ENCODE data around the gene ATP6V0E1. TPM values are rescaled to one million over a fixed set of nuclear protein-coding genes. Genes with fewer than 3 reads are reported as not detected.
"Not testable (repeated sequence)": the region's sequence is repeated elsewhere in the genome, so short reads cannot be mapped to it uniquely, and the experiment has no call there.

The ATP6V0E1 gene
- total RNA-seq, 1 donor from 2014 or later: 147 TPM

GRCh38 chr5:173042763-173043107 is 59.2 kb downstream of the ATP6V0E1 start:
- H3K27ac Mint-ChIP-seq (ENCODE audit: unreplicated experiment): no peak overlapping the region
- peaks cover 3% of the 10 kb centered on the region for H3K4me1 Mint-ChIP-seq (ENCODE audit: unreplicated experiment)
- no peaks in the 10 kb centered on the region for H3K9me3 Mint-ChIP-seq (ENCODE audit: unreplicated experiment)
- peaks cover 7% of the 10 kb centered on the region for H3K36me3 Mint-ChIP-seq (ENCODE audit: low read depth, unreplicated experiment)
- H3K27me3 Mint-ChIP-seq (ENCODE audit: unreplicated experiment): peaks cover 5% of the 10 kb centered on the region
- H3K4me3 Mint-ChIP-seq (ENCODE audit: unreplicated experiment): no peak overlapping the region
- DNase-seq (ENCODE audit: low spot score): no peak
- TF ChIP-seq CTCF (IDR thresholded peaks at IDR 0.05; ENCODE audit: unreplicated experiment): no peak

DNA sequence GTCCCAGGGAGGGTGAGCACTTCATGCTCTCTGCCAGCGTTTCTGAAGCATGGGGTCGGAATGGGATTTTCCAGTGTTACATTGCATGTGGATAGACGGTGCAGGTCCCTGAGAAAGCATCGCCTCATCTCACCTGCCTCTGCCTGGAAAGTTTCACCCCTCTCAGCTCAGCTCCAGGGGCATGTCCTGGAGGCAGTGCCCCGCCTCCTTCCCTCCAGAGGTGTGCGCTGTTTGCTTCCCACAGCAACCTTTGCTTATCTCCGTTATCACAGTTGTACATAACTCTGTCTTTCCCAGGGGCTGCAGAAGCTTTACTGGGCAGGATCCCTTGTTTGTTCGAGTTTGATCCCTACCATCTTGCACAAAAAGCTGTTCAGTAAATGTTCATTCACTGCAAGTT is 61.9 kb downstream of the ATP6V0E1 start:
- peaks cover 5% of the 10 kb centered on the region for H3K27me3 Mint-ChIP-seq (ENCODE audit: unreplicated experiment)
- H3K4me3 Mint-ChIP-seq (ENCODE audit: unreplicated experiment): no peak overlapping the region
- no peak for DNase-seq (ENCODE audit: low spot score)
- peaks cover 2% of the 10 kb centered on the region for H3K36me3 Mint-ChIP-seq (ENCODE audit: low read depth, unreplicated experiment)
- peaks cover 3% of the 10 kb centered on the region for H3K4me1 Mint-ChIP-seq (ENCODE audit: unreplicated experiment)
- TF ChIP-seq CTCF (IDR thresholded peaks at IDR 0.05; ENCODE audit: unreplicated experiment): no peak
- no peak overlapping the region for H3K27ac Mint-ChIP-seq (ENCODE audit: unreplicated experiment)
- no peaks in the 10 kb centered on the region for H3K9me3 Mint-ChIP-seq (ENCODE audit: unreplicated experiment)

DNA sequence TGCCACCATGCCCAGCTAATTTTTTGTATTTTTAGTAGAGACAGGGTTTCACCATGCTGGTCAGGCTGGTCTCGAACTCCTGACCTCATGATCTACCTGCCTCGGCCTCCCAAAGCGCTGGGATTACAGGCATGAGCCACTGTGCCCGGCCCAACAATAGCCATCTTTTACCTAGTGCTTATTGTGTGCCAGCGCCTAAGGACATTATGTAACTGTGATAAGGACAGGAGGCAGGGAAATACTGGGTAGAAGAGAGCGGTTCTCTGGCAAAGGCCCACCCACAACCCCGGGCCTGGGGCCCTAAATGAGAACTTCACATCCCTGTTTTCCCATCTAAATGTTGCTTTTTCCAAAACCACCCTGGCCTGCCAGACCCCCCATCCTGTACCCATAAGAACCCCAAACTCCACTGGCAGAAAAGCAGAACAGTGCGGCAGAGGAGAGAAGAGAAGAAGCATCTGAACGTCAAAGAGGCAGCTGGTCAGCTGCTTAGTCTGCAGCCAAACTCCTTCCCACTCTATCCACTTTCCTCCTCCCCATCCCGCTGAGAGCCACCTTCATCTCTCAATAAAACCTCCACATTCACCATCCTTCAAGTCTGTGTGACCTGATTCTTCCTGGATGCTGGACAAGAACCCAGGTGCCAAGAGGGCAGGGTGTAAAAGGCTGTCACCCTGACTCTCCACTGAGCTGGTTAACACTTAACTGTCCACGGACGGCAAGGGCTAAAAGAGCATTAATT is 63.7 kb downstream of the ATP6V0E1 start:
- H3K27ac Mint-ChIP-seq (ENCODE audit: unreplicated experiment): not testable (repeated sequence)

DNA sequence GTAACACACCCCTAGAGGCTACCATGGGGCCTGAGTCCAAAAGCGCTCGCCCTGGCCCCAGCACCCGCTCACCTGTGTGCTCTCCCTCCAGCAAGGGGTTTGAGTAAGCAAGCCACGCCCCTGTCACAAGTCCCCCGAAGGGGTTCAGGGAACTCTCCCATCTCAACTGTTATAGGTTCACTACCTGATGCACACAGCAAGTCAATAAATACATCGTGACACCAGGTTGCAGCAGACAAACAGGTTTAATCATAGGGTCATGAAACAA is 64.2 kb downstream of the ATP6V0E1 start:
- no peaks in the 10 kb centered on the region for H3K36me3 Mint-ChIP-seq (ENCODE audit: low read depth, unreplicated experiment)
- H3K4me1 Mint-ChIP-seq (ENCODE audit: unreplicated experiment): peaks cover 3% of the 10 kb centered on the region
- DNase-seq (ENCODE audit: low spot score): no peak
- TF ChIP-seq CTCF (IDR thresholded peaks at IDR 0.05; ENCODE audit: unreplicated experiment): no peak
- H3K9me3 Mint-ChIP-seq (ENCODE audit: unreplicated experiment): no peaks in the 10 kb centered on the region
- peaks cover 4% of the 10 kb centered on the region for H3K27me3 Mint-ChIP-seq (ENCODE audit: unreplicated experiment)
- H3K4me3 Mint-ChIP-seq (ENCODE audit: unreplicated experiment): no peak overlapping the region
- H3K27ac Mint-ChIP-seq (ENCODE audit: unreplicated experiment): no peak overlapping the region

More for the DNA sequence above, 63.7 kb downstream of the ATP6V0E1 start:
- H3K36me3 Mint-ChIP-seq (ENCODE audit: low read depth, unreplicated experiment); H3K4me3 Mint-ChIP-seq (ENCODE audit: unreplicated experiment); H3K4me1 Mint-ChIP-seq (ENCODE audit: unreplicated experiment); DNase-seq (ENCODE audit: low spot score); H3K27me3 Mint-ChIP-seq (ENCODE audit: unreplicated experiment); H3K9me3 Mint-ChIP-seq (ENCODE audit: unreplicated experiment): not testable (repeated sequence)

DNA sequence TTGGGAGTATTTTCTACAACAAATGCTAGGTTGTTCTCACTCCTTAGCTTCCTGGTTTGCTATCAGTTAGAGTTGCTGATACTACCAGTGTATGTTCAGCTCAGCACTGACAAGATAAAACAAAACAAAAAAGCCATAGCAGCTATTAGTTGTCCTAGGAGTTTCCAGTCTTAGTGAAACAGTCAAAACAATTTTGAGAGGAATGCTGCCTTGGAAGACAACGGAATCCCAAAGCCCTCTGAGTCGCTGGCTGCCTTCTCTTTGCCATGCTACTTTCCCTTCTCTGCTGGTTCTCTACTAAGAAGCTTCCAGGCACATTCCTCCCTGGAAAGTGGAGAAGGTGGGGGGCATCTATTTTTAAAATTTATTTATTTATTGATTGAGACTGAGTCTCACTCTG is 67.2 kb downstream of the ATP6V0E1 start:
- TF ChIP-seq CTCF (IDR thresholded peaks at IDR 0.05; ENCODE audit: unreplicated experiment): no peak
- DNase-seq (ENCODE audit: low spot score): no peak
- Mint-ChIP-seq H3K27ac (ENCODE audit: unreplicated experiment) (no peak overlapping the region), H3K36me3 (ENCODE audit: low read depth, unreplicated experiment) (no peaks in the 10 kb centered on the region), H3K4me3 (ENCODE audit: unreplicated experiment) (no peak overlapping the region), H3K4me1 (ENCODE audit: unreplicated experiment) (peaks cover 8% of the 10 kb centered on the region), H3K9me3 (ENCODE audit: unreplicated experiment) (no peaks in the 10 kb centered on the region), H3K27me3 (ENCODE audit: unreplicated experiment) (no peaks in the 10 kb centered on the region)
